Hippocampal formation (tissue), 2 donors: Measurements from ENCODE around the gene PACS2.

ENCODE experiments used
- DNase-seq, 2 donors: peaks; one replicate each; lab custom pipeline; 2025; lab: John Stamatoyannopoulos, UW

The PACS2 gene

DNA sequence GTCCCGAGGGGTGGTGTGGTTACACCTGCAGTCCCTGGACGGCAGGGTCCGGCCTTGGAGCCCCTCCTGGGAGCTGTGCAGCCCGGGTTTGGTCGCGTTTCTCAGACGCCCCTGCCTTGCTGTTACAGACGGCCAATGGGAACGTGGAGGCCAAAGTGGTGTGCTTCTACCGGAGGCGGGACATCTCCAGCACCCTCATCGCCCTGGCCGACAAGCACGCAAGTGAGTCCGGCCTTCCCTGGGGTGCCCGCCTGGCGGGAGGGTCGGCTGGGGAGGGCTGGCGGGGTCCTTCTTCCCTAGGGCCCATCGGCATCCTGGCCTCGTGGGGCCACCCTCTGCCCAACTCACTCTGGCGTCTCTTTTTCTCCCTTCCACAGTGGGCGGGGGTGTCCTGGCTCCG, 130.7 kb downstream of the PACS2 start:
- DNase-seq = no peak

DNA sequence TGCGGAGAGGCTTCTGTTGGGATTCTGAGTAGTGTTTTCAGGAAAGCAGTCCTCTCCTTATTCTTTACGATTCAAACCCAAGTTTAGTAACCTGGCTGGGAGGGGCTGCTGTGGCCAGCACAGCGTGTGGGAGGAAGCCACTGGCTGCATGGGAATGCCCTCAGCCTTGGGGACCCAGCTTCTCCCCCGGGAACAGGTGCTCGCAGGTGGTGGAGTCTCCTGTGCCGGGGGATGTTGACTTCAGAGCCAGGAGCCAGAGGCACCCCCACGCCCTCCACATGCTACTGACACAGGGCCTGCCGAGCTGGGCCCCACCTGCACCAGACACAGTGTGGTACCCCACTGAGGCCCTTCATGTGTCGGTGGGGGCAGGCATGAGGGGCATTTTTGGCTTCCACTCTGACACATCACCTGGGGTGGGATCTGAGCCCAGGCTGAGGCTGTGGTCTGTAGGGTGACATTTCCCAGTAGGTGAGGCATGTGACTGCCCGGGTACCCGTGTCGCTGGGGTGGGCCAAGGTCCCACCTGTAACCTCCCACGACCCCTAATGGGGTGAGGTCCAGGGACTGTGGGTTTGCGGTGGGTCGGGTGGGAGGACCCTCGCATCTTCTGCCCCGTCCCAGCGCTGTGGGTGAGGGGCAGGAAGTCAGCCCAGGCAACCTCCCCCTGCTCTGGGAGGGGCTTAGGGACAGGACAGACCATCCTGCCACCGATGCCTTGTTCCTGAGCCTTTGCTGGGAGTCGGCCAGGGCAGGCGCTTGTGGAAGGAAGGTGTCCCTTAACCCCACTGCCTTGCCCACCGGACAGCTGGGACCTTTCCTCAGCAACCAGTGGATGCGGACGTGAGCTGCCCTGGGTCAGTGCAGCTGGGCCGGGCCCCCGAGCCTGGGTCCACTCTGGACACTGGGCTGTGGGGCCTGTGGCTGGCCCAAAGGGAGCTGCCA, 131.6 kb downstream of the PACS2 start:
- DNase-seq = no peak

DNA sequence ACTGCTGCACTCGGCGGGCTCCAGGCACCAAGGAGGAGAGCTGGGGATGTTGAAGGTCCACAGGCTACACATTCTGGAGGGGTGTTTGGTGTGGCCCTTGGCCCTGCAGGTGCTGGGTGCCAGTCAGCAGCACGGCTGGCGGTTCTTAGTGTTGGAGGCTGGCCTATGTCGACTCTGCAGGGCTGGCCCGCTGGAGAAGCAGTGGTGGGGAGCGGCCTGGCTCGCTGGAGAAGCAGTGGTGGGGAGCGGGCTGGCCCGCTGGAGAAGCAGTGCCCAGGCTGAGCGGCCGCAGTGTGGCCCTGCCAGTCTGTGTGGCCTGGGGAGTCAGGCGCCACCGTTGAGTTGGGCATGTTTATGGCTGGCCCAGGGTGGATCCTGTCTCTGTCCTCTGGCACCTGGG, 132.4 kb downstream of the PACS2 start:
- no peak for DNase-seq
